Measurements from ENCODE around the gene DENND2D.
A peak's percentile ranks its signal among the peaks of the same experiment; 100 is the strongest.

Gene DENND2D

DNA sequence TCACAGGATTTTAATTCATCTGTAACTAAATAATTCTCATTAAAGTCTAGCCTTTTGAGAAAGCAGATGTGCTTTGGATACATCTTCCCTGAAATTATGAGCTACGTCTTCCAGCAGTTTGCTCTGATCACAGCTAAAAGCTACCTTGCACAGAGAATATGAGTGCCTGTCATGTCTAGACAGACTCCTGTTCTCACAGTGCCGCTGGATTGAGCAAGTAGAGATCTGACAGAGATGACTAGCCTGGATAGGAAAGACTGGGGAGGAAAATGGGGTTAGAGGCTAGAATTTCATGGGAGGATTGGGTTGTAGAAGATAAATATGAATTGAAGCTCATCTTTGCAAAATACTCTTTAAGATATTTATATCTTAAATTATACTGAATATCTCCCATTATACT, 36.3 kb downstream of the DENND2D start:
- DNase-seq: no peak

- DNase-seq: no peak
Measured at GRCh38 chr1:111163363-111163762, 37.1 kb downstream of the DENND2D start.

DNA sequence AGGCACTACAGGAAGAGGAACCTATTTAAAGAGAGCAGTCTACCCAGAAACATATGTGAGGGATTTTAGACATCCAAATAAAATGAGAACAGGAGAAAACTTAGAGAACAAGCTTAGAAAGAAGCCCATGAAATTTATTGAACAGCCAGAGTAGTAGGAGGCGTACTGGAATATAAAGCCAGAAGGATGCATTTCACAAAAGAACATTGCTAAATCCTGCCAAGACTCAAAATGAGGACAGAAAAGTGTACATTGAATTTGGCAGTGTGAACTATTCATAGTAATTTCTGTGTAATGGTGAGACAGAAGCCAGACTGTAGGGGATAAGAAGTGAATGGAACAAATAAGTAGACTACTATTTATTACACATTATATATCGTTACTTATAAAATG, 38.0 kb downstream of the DENND2D start:
- DNase-seq: no peak

- peak; percentile 84 for DNase-seq
Measured at GRCh38 chr1:111161843-111162487, 38.5 kb downstream of the DENND2D start.

- DNase-seq: no peak
Measured at GRCh38 chr1:111157431-111157830, 43.0 kb downstream of the DENND2D start.

DNA sequence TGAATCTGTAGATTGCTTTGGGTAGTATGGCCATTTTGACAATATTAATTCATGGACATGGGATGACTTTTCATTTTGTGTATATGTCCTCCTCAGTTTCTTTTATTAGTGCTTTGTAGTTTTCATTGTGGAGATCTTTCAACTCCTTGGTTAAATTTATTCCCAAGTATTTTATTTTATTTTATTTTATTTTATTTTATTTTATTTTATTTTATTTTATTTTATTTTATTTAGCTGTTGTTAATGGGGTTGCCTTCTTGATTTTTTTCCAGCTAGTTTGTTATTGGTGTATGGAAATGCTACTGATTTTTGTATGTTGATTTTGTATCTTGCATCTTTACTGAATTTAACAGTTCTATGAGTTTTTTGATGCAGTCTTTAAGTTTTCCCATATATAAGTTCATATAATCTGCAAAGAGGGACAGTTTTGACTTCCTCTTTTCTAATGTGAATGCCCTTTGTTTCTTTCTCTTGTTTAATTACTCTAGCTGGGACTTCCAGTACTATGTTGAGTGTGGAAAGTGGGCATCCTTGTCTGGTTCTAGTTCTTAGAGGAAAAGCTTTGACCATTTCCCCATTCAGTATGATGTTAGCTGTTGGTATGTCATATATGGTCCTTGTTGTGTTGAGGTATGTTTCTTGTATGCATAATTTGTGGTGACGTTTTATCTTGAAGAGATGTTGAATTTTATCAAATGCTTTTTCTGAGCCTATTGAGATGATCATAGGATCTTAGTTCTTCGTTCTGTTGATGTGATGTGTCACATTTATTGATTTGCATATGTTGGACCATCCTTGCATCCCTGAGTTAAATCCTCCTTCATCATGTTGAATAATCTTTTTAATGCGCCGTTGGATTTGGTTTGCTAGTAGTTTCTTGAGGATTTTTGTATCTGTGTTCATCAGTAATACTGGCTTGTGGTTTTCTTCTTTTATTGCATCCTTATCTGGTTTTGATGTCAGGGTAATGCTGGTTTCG, 46.1 kb downstream of the DENND2D start:
- DNase-seq: peak; percentile 55

DNA sequence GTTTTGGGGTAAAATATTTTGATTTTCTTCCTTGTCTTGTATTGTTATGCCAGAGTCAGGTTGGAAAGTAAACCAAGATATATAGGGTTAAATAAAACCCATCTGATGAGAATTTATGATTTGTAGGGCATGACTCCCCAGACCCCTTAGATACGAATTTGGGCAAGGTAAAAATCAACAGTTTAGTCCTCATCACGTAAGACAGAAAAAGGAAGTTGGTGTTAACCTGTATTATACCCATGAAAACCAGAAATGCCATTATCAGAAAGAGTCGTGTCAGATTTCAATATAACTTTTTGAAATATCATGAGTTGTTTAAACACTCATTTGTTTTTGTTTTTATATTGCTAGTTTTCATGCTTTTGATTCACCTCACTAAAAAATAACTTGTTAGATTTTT, 48.6 kb downstream of the DENND2D start:
- DNase-seq: no peak

DNA sequence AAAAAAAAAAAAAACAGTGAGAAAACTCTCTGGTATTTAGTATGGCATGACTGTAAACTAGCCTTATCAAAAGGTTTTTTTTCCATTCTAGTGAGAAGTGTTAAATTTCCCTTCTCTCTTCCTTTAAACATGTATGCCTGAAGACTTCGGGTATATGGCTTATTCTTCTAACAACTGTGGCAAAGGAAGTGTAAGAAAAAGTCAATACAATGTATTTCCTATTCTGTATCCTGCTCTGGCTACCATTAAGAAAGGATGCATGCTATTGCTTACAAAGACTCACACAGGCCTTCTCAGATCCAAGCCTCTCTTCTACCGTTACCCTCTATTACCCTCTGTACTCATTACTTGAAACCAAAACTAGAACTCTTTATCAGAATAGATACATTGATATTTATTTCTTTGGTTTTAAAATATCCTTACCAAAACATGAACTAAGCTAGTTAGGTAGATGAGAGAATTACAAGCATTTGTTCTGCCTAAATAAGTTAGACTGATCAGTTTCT, 52.0 kb downstream of the DENND2D start:
- DNase-seq: no peak

GRCh38 chr1:111147948-111148347, 52.5 kb downstream of the DENND2D start:
- DNase-seq: no peak

- DNase-seq: no peak
Measured at GRCh38 chr1:111145963-111146768, 54.3 kb downstream of the DENND2D start.

- DNase-seq: no peak
Measured at GRCh38 chr1:111145542-111145941, 54.9 kb downstream of the DENND2D start.

DNA sequence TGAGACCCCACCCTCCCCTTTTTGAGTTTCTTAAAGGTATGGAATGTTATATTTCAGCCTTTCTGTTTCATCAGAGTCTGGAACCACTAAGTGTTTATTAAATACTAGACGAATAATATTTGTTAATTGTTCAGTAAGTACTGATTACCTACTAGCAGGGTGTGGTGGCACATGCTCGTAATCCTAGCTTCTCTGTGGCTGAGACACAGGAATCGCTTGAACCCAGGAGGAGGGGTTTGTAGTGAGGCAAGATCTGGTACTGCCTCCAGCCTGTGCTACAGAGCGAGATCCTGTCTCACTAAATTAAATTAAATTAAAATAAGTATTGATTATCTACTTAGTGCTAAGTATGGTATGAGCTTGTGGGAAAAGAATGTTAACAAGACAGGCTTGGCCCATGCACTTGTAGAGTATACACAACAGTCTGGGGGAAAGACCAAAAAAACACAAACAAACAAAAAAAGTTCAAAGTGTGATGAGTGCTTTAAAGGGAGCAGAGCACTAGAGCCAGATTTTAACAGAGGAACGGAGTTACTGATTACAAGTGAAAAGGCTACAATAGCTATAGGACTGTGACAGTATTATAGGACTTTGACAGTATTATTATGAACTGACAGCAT, 58.0 kb downstream of the DENND2D start:
- DNase-seq: no peak

DNA sequence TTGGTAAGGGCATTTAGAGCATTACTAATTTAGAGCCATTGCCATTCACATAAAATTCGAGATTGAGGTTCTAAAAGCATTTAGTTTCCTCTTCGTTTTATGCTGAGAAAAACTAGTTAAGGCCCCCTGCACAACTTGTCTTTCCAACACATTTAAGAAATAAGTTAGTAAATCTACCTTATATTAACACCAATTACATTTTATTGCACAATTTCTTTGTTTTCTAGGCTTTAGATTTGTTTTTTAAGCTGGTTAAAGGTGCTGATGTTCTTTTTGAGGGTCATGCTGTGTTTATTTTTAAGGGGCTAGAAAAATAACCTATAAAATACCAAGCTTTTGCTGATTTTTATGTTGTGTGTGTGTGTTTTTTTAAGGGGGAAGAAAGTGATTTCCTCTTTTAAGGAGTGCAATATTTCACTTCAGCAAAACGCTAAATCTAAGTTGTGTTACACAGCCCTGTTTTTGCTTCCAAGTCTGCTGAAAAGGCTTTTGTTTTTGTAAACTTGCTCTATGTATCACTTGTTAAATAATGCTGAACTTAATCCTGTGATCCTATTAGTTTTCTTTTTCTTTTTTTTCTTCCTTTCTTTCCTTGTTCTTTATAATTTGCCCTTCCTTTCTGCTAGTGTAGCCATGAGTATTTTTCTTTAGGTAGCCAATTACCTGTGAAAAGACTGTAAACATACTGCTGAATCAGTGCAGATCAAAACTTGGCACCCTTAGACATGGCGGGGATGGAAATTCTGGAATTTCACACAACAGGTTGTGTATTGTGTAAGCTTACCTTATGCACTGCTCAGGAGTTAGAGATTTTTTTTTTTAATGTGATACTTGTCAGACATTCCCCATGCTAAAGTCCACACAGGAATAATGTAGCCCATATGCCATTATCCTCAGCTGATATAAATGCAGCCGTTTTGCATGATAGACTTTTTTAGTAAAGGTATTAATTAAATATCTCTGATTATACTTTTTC, 58.9 kb downstream of the DENND2D start:
- DNase-seq: no peak

- DNase-seq: no peak
Measured at GRCh38 chr1:111140680-111140967, 59.8 kb downstream of the DENND2D start.

GRCh38 chr1:111139956-111140679, 60.3 kb downstream of the DENND2D start, which contains the start of the genes CEPT1 and DRAM2:
Gene CEPT1 (plus strand): TSS chr1:111140223. CDS start chr1:111147715, 7,492 bp downstream.
Gene DRAM2 (minus strand): TSS chr1:111140093. CDS start chr1:111131554, 8,539 bp downstream.
- peak; percentile 96 for DNase-seq

DNA sequence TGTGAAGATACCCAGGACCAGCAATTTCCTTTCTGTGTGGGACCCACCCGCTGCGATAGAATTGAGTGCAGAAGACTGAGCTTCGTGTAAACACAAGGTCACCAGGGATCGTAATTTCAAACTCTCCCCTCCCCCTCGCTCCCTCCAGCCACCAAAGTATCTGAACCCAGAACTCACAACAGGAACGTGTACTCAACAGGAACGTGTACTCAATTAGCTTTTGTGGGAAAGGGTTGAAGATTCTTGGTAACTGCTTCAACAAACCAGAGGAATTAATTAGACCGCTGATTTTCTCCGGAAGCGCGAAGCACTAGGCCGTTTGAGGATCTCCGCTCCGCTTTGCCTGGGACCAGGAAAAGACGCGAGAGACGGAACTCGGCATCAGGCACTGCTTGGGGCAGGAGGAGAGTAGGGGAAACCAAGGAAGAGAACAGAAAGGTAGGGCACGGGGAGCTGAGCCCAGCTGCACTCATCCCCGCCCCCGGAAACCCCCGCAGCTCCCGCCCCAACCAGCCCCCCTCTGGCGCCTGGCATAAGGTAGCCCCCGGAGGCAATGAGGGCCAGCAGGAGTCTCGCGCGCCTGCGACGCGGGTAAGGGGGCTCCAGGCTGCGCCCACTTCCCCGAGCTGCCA, 61.0 kb downstream of the DENND2D start:
- peak; percentile 87 for DNase-seq
